GM20000 (cell line): ENCODE results near the gene TWIST2.

Experiments
- DNase-seq: peaks from one replicate; pipeline ENCODE4 v3.0.0; 2012; ENCODE audit warnings: low spot score
- CTCF ChIP-seq: IDR thresholded peaks from 2 replicates; pipeline ENCODE4 v1.5.1; 2012; ENCODE audit warnings: mild to moderate bottlenecking, control low read depth; ENCODE audit errors: extremely low read depth, missing control alignments

The TWIST2 gene

DNA sequence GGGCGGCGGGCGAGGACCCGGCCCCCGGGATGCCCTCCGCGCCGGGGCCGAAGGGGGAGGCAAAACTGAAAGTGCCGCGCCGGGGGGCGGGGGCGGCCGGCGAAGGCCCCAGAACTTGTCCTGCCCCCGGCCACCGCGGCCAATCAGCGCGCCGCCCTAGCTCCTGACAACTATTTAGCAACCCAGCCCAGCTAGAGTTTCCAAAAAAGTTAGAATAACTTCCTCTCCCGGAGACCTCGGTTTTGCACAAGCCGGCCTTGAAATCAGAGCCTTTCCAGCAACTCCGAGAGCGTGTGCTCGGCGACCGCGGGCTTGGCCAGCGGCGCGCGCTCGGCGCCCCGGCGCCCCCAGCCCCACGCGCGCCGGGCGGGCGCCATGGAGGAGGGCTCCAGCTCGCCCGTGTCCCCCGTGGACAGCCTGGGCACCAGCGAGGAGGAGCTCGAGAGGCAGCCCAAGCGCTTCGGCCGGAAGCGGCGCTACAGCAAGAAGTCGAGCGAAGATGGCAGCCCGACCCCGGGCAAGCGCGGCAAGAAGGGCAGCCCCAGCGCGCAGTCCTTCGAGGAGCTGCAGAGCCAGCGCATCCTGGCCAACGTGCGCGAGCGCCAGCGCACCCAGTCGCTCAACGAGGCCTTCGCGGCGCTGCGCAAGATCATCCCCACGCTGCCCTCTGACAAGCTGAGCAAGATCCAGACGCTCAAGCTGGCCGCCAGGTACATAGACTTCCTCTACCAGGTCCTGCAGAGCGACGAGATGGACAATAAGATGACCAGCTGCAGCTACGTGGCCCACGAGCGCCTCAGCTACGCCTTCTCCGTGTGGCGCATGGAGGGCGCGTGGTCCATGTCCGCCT lies at the start of gene TWIST2:
TWIST2 (plus strand) TSS at position 245 of the 850 bp plus-strand sequence; CDS start at position 376, 131 bp downstream.
- no peak for TF ChIP-seq CTCF
- DNase-seq = peak; percentile 20

DNA sequence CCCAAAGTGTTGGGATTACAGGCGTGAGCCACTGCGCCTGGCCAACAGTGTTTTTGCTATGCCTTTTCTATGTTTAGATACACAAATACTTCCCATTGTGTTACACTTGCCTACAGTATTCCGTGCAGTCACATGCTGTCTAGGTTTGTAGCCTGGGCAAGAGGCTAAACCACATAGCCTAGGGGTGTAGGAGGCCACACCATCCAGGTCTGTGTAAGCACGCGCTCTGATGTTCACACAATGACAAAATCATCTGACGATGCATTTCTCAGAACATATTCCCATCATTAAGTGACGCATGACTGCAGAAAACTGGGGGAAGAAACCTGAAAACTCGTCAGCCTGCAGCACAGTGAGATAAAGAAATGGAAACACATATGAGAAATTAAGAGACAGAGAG lies 46.1 kb upstream of the TWIST2 start:
- no peak for TF ChIP-seq CTCF
- no peak for DNase-seq

- DNase-seq = no peak
- no peak for TF ChIP-seq CTCF
These were observed 44.9 kb upstream of the TWIST2 start for GRCh38 chr2:238802957-238803356.

- no peak for DNase-seq
- TF ChIP-seq CTCF = no peak
These were observed 43.7 kb upstream of the TWIST2 start for GRCh38 chr2:238803996-238804870.

GRCh38 chr2:238808761-238809160 lies 39.1 kb upstream of the TWIST2 start:
- TF ChIP-seq CTCF = no peak
- DNase-seq = no peak

DNA sequence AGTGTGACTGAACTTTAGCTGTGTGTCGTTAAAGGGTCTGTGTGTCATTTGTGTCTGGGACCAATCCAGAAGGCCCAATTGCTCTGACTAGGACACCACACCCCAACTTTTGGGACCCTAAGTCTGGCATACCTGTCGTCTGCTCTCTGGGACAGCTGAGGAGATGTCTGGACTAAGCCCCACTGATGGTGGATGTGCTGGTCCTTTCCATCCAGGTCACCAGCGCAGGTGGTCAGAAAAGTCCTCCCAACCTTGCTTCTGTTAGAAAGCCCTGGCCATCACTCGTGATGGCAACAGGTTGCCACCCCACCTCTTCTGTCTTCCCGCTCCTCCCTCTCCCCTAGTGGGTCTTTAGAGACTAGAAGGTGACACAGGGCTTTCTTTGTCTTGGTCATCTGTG lies 37.6 kb upstream of the TWIST2 start:
- no peak for DNase-seq
- TF ChIP-seq CTCF = no peak

DNA sequence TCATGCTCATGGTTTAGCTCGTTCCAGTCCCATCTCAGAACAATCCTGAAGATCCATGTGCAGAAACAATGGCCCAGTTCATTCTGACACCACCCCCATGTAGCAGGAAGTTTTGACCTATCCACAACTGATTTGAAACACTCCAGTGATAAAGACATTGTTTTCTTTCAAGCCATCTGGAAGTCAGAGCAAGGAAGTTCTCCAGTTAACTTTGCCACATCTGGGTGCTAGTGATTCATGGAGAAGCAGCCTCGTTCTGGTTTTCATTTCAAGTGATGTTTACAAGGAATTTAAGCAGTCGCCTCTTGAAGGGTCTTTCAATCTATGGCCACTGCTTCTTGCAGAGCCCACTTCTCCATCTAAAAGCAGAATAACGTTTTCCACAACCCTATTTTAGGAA lies 36.6 kb upstream of the TWIST2 start:
- DNase-seq = no peak
- TF ChIP-seq CTCF = no peak
